Omental fat pad (tissue), 4 donors: ENCODE data around the gene IGSF9. TPM values are rescaled to one million over a fixed set of nuclear protein-coding genes. Genes with fewer than 3 reads are reported as not detected.

Source experiments
- ATAC-seq: fragments of 150-250 bp; one replicate; pipeline ENCODE4 v1.9.1; 2016; ENCODE audit warnings: mild to moderate bottlenecking, moderate library complexity; ENCODE audit not compliant: low FRiP score
- DNase-seq: peaks from one replicate; pipeline ENCODE4 v3.0.0-alpha.2; 2019; ENCODE audit warnings: low spot score
- total RNA-seq, 4 donors: library from RNA; depleted of rRNA; stranded (reverse); fragments of >200 nt; gene quantifications; one replicate each; pipeline ENCODE4 v1.1.0, GENCODE V29; 2016
- TF ChIP-seq, protein P1 (sequence below), 3 donors: fragments of 450-650 bp; IDR thresholded peaks; one replicate each; pipeline ENCODE4 v1.5.1; 2016 to 2017; ENCODE audit warnings: antibody characterized with exemption in 3 of 3, mild to moderate bottlenecking in 3 of 3, moderate library complexity in 2 of 3

The IGSF9 gene, protein sequence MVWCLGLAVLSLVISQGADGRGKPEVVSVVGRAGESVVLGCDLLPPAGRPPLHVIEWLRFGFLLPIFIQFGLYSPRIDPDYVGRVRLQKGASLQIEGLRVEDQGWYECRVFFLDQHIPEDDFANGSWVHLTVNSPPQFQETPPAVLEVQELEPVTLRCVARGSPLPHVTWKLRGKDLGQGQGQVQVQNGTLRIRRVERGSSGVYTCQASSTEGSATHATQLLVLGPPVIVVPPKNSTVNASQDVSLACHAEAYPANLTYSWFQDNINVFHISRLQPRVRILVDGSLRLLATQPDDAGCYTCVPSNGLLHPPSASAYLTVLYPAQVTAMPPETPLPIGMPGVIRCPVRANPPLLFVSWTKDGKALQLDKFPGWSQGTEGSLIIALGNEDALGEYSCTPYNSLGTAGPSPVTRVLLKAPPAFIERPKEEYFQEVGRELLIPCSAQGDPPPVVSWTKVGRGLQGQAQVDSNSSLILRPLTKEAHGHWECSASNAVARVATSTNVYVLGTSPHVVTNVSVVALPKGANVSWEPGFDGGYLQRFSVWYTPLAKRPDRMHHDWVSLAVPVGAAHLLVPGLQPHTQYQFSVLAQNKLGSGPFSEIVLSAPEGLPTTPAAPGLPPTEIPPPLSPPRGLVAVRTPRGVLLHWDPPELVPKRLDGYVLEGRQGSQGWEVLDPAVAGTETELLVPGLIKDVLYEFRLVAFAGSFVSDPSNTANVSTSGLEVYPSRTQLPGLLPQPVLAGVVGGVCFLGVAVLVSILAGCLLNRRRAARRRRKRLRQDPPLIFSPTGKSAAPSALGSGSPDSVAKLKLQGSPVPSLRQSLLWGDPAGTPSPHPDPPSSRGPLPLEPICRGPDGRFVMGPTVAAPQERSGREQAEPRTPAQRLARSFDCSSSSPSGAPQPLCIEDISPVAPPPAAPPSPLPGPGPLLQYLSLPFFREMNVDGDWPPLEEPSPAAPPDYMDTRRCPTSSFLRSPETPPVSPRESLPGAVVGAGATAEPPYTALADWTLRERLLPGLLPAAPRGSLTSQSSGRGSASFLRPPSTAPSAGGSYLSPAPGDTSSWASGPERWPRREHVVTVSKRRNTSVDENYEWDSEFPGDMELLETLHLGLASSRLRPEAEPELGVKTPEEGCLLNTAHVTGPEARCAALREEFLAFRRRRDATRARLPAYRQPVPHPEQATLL
- total RNA-seq, result 10 to 100 TPM in 1 of 4 donors, 1 to 10 TPM in 2, not detected in 1; 4.3 to 11.0 (median 9.4) TPM

DNA sequence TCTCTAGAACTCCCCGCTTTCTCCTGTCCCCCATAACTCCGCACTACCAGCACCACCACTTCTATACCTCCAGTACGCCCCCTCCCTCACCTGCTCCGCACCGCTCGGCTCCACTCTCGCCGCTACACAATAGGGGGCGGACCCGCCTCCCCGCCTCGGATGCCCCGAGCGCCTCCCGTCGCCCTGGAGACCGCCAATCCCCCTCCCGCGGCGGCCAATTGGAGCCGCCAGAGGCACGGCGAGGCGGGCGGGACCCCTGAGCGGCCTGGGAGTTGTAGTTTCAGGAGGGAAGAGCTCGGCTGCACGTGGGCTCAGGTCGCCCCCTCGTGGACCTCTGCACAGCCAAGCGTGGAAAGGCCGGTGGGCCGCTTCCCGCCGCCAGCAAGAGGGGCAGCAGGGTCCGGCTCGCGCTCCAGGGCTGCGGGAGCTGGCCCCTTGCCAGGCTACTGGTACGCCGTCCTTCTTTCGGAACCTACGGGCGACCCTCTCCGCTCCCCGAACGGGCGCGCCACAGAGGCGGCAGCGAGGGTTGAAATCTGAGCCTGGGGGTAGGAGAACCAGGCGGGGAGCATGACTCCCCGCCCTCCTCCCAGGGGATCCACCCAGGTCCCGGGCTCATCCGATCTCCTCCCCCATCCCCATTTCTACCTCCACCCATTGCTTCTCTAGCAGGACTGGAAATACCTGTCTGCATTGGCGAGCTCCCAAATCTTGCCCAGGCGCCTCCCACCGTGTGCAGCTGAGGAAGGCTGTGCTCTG, at the start of gene IGSF9:
Gene IGSF9, minus strand, starts transcription at position 131 of the 759 bp plus-strand sequence. CDS start 2,159 bp downstream, outside the sequence.
- TF ChIP-seq, protein P1, sequence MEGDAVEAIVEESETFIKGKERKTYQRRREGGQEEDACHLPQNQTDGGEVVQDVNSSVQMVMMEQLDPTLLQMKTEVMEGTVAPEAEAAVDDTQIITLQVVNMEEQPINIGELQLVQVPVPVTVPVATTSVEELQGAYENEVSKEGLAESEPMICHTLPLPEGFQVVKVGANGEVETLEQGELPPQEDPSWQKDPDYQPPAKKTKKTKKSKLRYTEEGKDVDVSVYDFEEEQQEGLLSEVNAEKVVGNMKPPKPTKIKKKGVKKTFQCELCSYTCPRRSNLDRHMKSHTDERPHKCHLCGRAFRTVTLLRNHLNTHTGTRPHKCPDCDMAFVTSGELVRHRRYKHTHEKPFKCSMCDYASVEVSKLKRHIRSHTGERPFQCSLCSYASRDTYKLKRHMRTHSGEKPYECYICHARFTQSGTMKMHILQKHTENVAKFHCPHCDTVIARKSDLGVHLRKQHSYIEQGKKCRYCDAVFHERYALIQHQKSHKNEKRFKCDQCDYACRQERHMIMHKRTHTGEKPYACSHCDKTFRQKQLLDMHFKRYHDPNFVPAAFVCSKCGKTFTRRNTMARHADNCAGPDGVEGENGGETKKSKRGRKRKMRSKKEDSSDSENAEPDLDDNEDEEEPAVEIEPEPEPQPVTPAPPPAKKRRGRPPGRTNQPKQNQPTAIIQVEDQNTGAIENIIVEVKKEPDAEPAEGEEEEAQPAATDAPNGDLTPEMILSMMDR (IDR thresholded peaks at IDR 0.05), result peak in 1 of 3 donors; percentile 3
- DNase-seq, result no peak
- ATAC-seq, result peak; percentile 79

DNA sequence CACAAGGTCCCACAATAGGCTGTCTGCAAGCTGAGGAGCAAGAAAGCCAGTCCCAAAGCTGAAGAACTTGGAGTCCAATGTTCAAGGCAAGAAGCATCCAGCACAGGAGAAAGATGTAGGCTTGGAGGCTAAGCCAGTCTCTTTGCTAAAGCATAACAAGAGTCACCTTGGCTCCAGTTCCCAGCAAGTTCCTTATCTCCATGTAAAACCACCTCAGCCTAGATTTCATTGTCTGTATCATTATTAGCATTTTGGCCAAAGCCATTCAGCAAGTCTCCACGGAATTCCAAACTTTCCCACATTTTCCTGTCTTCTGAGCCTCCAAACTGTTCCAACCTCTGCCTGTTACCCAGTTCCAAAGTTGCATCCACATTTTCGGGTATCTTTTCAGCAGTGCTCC, 49.5 kb upstream of the IGSF9 start:
- ATAC-seq (no peak), DNase-seq (no peak)
- TF ChIP-seq, protein P1 (IDR thresholded peaks at IDR 0.05), result no peak

DNA sequence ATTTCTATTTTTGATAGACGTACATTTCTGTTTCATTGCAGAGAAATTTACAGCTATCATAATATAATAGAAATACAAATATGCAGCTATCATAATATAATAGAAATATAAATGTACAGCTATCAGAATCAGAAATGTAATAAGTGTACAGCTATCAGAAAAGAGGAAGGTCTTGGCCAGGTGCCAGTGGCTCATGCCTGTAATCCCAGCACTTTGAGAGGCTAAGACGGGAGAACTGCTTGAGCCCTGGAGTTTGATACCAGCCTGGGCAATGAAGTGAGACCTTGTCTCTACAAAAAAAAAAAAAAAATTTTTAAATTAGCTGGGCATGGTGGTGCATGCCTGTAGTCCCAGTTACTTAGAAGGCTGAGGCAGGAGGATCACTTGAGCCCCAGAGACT, 48.5 kb upstream of the IGSF9 start:
- TF ChIP-seq, protein P1 (IDR thresholded peaks at IDR 0.05), result no peak
- no peak for DNase-seq
- no peak for ATAC-seq

DNA sequence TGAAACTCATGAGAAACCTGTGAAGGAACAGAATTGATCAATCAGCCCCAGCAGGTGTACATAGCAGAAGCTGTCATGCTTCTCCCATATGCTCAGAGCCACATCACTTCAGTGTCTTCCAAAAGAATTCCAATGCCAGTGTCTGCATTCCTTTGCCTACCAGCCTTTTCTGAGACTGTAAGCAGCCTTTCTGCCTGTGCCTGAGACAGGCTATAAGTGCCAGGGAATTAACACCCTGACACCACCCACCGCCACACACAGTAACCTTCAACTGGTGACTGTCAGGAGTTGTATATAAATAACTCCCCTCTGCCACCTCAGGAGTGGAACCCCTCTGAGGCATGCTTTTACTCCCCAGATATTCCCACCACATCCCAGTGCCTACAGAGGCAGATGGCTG, 46.7 kb upstream of the IGSF9 start:
- ATAC-seq, result no peak
- DNase-seq, result no peak
- TF ChIP-seq, protein P1 (IDR thresholded peaks at IDR 0.05), result no peak

DNA sequence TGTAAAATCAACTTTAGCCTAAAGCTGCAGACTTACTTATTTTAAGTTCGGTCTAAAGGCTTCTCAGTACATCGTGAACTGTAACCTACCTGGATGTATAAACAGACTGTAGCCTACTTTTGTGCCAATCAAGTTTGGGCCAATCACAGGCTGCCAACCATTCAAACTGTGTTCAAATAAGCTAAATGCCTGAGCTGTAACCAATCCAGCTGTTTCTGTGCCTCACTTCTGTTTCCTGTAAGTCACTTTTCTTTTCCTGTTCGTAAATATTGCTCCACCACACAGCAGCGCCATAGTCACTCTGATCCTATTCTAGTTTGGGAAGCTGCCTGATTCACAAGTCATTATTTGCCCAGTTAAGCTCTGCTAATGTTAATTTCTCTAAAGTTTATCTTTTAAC, 46.1 kb upstream of the IGSF9 start:
- no peak for ATAC-seq

More for the DNA sequence above, 46.1 kb upstream of the IGSF9 start:
- TF ChIP-seq, protein P1 (IDR thresholded peaks at IDR 0.05), result no peak
- DNase-seq, result no peak
